Smooth muscle cell (in vitro differentiated cells): ENCODE data around the gene NUDT17. TPM values are rescaled to one million over a fixed set of nuclear protein-coding genes. Genes with fewer than 3 reads are reported as not detected.
"Not testable (repeated sequence)": the region's sequence is repeated elsewhere in the genome, so short reads cannot be mapped to it uniquely, and the experiment has no call there.

ENCODE experiments used
- DNase-seq: peaks from one replicate; lab custom pipeline; 2025; ENCODE audit not compliant: unreplicated experiment; lab: John Stamatoyannopoulos, UW
- H2AFZ ChIP-seq: fragments of 200-600 bp; sonication (generic); 2 replicates; pipeline ENCODE4 v1.6.0; 2016; ENCODE audit warnings: antibody characterized with exemption, low read depth, mild to moderate bottlenecking
- H3F3A ChIP-seq: fragments of 200-600 bp; sonication (generic); 2 replicates; pipeline ENCODE4 v1.6.0; 2017; ENCODE audit warnings: antibody characterized with exemption, low read depth
- H3K27ac ChIP-seq: fragments of 200-600 bp; sonication (generic); 2 replicates; pipeline ENCODE4 v1.5.1; 2016; ENCODE audit warnings: low read depth, mild to moderate bottlenecking
- H3K27me3 ChIP-seq: fragments of 200-600 bp; sonication (generic); 2 replicates; pipeline ENCODE4 v1.6.1; 2016; ENCODE audit warnings: low read depth, mild to moderate bottlenecking
- H3K36me3 ChIP-seq: fragments of 200-600 bp; sonication (generic); 2 replicates; pipeline ENCODE4 v1.5.1; 2016; ENCODE audit warnings: low read depth
- H3K4me1 ChIP-seq: fragments of 200-600 bp; sonication (generic); 2 replicates; pipeline ENCODE4 v1.5.1; 2016; ENCODE audit warnings: low read depth
- H3K4me2 ChIP-seq: fragments of 200-600 bp; sonication (generic); 2 replicates; pipeline ENCODE4 v1.6.0; 2016; ENCODE audit warnings: mild to moderate bottlenecking
- H3K4me3 ChIP-seq: fragments of 200-600 bp; sonication (generic); 2 replicates; pipeline ENCODE4 v1.5.1; 2016; ENCODE audit warnings: mild to moderate bottlenecking
- H3K79me2 ChIP-seq: fragments of 200-600 bp; sonication (generic); 2 replicates; pipeline ENCODE4 v1.6.0; 2016; ENCODE audit warnings: low read depth, mild to moderate bottlenecking
- H3K9ac ChIP-seq: fragments of 200-600 bp; sonication (generic); 2 replicates; pipeline ENCODE4 v1.6.0; 2016; ENCODE audit warnings: low read depth
- H3K9me3 ChIP-seq: fragments of 200-600 bp; sonication (generic); replicated peaks from 2 replicates; pipeline ENCODE4 v1.5.1; 2016; ENCODE audit warnings: low read depth
- H4K20me1 ChIP-seq: fragments of 200-600 bp; sonication (generic); 2 replicates; pipeline ENCODE4 v1.6.0; 2016; ENCODE audit warnings: low read depth
- WGBS: methylation state at CpG from one replicate; pipeline ENCODE4 v1.1.7; 2016; ENCODE audit warnings: low lambda C conversion rate; 5-methylcytosine and 5-hydroxymethylcytosine counted together
- polyA plus RNA-seq: library from polyadenylated mRNA; unstranded; fragments of >200 nt; fragmentation: Nextera tagmentation; extraction: Ambion mirVana; gene quantifications from 2 replicates; pipeline ENCODE4 v1.2.1, GENCODE V29; 2016
- total RNA-seq: library from RNA; depleted of rRNA; stranded (reverse); fragments of >200 nt; gene quantifications from 2 replicates; pipeline ENCODE4 v1.2.3, GENCODE V29; 2014
- TF ChIP-seq, protein P1 (sequence below): fragments of 200-600 bp; sonication (generic); IDR thresholded peaks from 2 replicates; pipeline ENCODE4 v1.5.1; 2017; ENCODE audit warnings: borderline replicate concordance, mild to moderate bottlenecking, antibody characterized with exemption; ENCODE audit not compliant: insufficient read depth, poor library complexity, severe bottlenecking

NUDT17 gene
- total and polyA plus RNA-seq, 2 experiments from 2014 or later: 2.5 to 6.8 TPM

DNA sequence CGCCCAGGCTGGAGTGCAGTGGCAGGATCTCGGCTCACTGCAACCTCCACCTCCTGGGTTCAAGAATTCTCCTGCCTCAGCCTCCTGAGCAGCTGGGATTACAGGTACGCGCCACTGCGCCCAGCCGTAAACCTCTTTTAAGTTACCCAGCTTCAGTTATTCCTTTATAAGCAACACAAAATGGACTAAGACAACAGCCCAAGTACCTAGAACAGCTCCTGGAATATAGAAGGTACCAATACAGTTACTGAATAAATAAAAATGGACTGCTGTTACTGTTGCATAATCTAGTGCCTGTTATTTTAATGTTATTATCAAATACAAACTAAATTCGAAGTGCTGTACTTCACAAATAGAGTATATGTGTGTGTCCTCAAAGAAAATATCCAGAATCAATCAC is 38.6 kb upstream of the NUDT17 start:
- DNase-seq: no peak
- peaks cover 15% of the 10 kb centered on the region for H3K4me1 ChIP-seq
- H3K27ac ChIP-seq: no peak overlapping the region
- no peaks in the 10 kb centered on the region for H3K36me3 ChIP-seq
- TF ChIP-seq, protein P1, sequence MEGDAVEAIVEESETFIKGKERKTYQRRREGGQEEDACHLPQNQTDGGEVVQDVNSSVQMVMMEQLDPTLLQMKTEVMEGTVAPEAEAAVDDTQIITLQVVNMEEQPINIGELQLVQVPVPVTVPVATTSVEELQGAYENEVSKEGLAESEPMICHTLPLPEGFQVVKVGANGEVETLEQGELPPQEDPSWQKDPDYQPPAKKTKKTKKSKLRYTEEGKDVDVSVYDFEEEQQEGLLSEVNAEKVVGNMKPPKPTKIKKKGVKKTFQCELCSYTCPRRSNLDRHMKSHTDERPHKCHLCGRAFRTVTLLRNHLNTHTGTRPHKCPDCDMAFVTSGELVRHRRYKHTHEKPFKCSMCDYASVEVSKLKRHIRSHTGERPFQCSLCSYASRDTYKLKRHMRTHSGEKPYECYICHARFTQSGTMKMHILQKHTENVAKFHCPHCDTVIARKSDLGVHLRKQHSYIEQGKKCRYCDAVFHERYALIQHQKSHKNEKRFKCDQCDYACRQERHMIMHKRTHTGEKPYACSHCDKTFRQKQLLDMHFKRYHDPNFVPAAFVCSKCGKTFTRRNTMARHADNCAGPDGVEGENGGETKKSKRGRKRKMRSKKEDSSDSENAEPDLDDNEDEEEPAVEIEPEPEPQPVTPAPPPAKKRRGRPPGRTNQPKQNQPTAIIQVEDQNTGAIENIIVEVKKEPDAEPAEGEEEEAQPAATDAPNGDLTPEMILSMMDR: no peak
- H2AFZ ChIP-seq: no peak overlapping the region
- WGBS: 97% methylated on average over 7 of the region's 7 CpGs
- no peaks in the 10 kb centered on the region for H3K9me3 ChIP-seq
- no peaks in the 10 kb centered on the region for H3F3A ChIP-seq
- no peak overlapping the region for H3K4me2 ChIP-seq
- H3K9ac ChIP-seq: no peak overlapping the region
- no peak overlapping the region for H3K4me3 ChIP-seq
- peaks cover 75% of the 10 kb centered on the region for H4K20me1 ChIP-seq
- peaks cover 65% of the 10 kb centered on the region for H3K79me2 ChIP-seq
- no peaks in the 10 kb centered on the region for H3K27me3 ChIP-seq

DNA sequence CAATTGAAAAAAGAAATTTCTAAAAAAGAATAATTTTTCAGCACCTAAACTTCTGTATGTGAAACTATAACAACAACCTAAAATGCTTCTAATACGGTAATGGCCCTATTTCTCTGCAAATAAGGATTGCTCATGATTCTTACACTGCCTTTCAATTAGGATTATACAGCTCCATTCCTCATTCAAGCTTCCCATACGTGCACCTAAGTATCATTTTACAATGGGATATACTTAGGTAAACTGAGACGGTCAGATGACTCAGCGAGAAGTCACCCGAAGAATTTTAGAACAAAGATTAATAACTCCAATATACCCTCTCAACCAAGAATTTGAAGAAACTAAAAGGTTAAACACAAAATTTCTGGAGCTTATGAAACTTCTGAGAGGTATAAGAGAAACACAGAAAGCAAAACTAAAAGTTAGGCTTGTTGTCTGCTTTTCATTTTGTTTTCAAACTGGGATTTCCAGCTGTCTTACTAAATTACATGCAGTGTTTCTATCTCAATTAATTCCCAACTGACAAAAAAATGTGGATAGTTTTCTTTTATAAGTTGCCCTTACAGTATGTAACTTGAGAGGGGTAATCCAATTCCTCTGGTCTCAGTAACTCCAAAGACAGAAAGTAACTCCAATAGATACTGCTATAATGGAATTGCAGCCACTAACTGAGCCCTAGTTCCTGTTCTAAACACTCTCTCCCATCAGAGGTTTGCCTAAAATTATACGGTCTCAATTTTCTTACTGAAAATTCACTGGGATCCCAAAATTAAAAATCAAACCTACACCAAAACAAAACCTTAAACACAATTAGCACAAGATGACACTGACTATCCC is 32.2 kb upstream of the NUDT17 start:
- not testable (repeated sequence) for H3K27me3 ChIP-seq, H3K4me3 ChIP-seq, H3K4me2 ChIP-seq, H3K9me3 ChIP-seq, H3F3A ChIP-seq, H3K27ac ChIP-seq, H3K9ac ChIP-seq, H3K4me1 ChIP-seq, DNase-seq, H3K36me3 ChIP-seq, H2AFZ ChIP-seq
- H3K79me2 ChIP-seq: peaks cover 16% of the 10 kb centered on the region
- WGBS: 84% methylated on average over 6 of the region's 6 CpGs
- peaks cover 18% of the 10 kb centered on the region for H4K20me1 ChIP-seq

DNA sequence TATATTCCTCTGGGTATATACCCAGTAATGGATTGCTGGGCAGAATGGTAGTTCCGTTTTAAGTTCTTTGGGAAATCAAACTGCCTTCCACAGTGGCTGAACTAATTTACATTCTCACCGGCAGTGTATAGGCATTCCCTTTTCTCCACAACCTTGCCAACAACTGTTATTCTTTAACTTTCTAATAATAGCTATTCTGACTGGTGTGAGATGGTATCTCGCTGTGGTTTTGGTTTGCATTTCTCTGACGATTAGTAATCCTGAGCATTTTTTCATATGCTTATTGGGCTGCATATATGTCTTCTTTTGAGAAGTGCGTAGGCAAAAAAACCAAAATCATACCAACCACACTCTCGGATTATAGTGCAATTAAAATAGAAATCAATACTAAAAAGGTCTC is 27.3 kb upstream of the NUDT17 start:
- H3K4me3 ChIP-seq, DNase-seq, H2AFZ ChIP-seq, H3F3A ChIP-seq, H3K36me3 ChIP-seq, H3K27me3 ChIP-seq, H3K4me1 ChIP-seq, H3K9me3 ChIP-seq, H3K4me2 ChIP-seq, H3K9ac ChIP-seq, H4K20me1 ChIP-seq: not testable (repeated sequence)
- peaks cover 20% of the 10 kb centered on the region for H3K79me2 ChIP-seq
- WGBS: 22% methylated on average over 4 of the region's 6 CpGs
- peak overlapping the region; percentile 69 for H3K27ac ChIP-seq

DNA sequence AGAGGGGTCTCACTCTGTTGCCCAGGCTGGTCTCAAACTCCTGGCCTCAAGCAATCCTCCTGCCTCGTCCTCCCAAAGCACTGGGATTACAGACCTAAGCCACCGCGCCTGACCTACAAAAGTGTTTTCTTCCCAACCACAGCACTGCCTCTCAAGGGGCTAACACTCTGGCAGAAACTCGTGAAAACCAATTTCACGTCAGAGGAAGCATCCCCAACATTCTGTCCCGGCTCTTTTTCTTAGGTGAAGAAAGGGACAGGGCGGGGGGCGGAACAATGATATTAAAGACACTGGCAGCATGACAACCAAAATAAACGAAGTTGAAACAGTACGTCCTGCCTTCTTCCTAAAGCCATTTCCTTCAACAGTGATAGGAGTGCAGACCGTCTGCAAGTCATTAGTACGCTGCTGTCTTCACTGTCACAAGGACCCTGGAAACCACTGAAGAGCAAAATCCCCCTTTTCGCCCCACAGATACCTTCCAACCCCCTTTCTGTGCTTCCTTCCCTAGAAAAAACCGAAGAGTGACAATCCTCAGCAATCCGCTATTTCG is 22.6 kb upstream of the NUDT17 start:
- H2AFZ ChIP-seq, DNase-seq, H3K4me3 ChIP-seq, H3K27ac ChIP-seq, H3K27me3 ChIP-seq, H4K20me1 ChIP-seq, H3K36me3 ChIP-seq, H3K9ac ChIP-seq, H3F3A ChIP-seq, H3K4me2 ChIP-seq, H3K9me3 ChIP-seq: not testable (repeated sequence)
- peaks cover 34% of the 10 kb centered on the region for H3K79me2 ChIP-seq
- H3K4me1 ChIP-seq: peaks cover 10% of the 10 kb centered on the region
- 15% methylated on average over 5 of the region's 16 CpGs for WGBS
